Spleen (tissue), 11 donors: ENCODE data around the gene HHAT. TPM values are rescaled to one million over a fixed set of nuclear protein-coding genes. Genes with fewer than 3 reads are reported as not detected.

ENCODE experiments used
- DNase-seq: peaks from one replicate; pipeline ENCODE4 v3.0.0-alpha.2; 2020
- H3K27ac ChIP-seq, 8 donors: fragments of 200-600 bp; sonication (generic) in 7 of 8; 1 replicate in 4 of 8; 2 replicates in 4 of 8; pipeline versions ENCODE4 v1.5.0 to v1.8.0; 2016 to 2021; ENCODE audit warnings: inconsistent platforms in 4 of 8, mild to moderate bottlenecking in 4 of 8, moderate library complexity in 1 of 8
- H3K27me3 ChIP-seq, 7 donors: fragments of 200-600 bp; sonication (generic) in 6 of 7; replicated peaks in 1 of 7; 1 replicate in 4 of 7; 2 replicates in 3 of 7; pipeline versions ENCODE4 v1.5.0 to v1.8.0; 2016 to 2021; ENCODE audit warnings: inconsistent platforms in 3 of 7, mild to moderate bottlenecking in 1 of 7
- H3K36me3 ChIP-seq, 6 donors: fragments of 200-600 bp; sonication (generic) in 5 of 6; 1 replicate in 4 of 6; 2 replicates in 2 of 6; pipeline versions ENCODE4 v1.5.0 to v1.8.0; 2016 to 2021; ENCODE audit warnings: inconsistent platforms in 2 of 6
- H3K4me1 ChIP-seq, 6 donors: fragments of 200-600 bp; sonication (generic) in 5 of 6; 1 replicate in 3 of 6; 2 replicates in 3 of 6; pipeline versions ENCODE4 v1.5.0 to v1.8.0; 2016 to 2021; ENCODE audit warnings: inconsistent platforms in 3 of 6
- H3K4me3 ChIP-seq, 8 donors: fragments of 200-600 bp; sonication (generic) in 7 of 8; 1 replicate in 4 of 8; 2 replicates in 4 of 8; pipeline versions ENCODE4 v1.5.0 to v1.8.0; 2016 to 2021; ENCODE audit warnings: inconsistent platforms in 4 of 8, mild to moderate bottlenecking in 4 of 8, moderate library complexity in 2 of 8
- H3K9me3 ChIP-seq, 8 donors: fragments of 200-600 bp; sonication (generic) in 7 of 8; 1 replicate in 4 of 8; 2 replicates in 4 of 8; pipeline versions ENCODE4 v1.5.0 to v1.8.0; 2016 to 2021; ENCODE audit warnings: inconsistent platforms in 4 of 8
- CTCF ChIP-seq, 11 experiments: fragments of 200-600 bp in 7 of 11; fragments of 450-650 bp in 4 of 11; sonication (generic) in 4 of 11; IDR thresholded peaks in 8 of 11; conservative IDR thresholded peaks in 3 of 11; 1 replicate in 7 of 11; 2 replicates in 4 of 11; pipeline versions ENCODE4 v1.4.0 to v1.8.0; 2016 to 2021; ENCODE audit warnings: antibody characterized with exemption in 11 of 11, inconsistent platforms in 4 of 11, mild to moderate bottlenecking in 1 of 11
- POLR2A ChIP-seq, 3 donors: fragments of 450-650 bp; IDR thresholded peaks; one replicate each; pipeline ENCODE4 v1.5.1; 2017; ENCODE audit warnings: antibody characterized with exemption in 3 of 3, mild to moderate bottlenecking in 1 of 3
- POLR2AphosphoS5 ChIP-seq, 3 donors: sonication (generic); formaldehyde crosslinking; IDR thresholded peaks; one replicate each; pipeline ENCODE4 v1.5.1; 2017; ENCODE audit warnings: antibody characterized with exemption in 3 of 3
- WGBS, 5 donors: extraction: QIAGEN DNeasy Blood & Tissue Kit in 3 of 5; methylation state at CpG; one replicate each; pipeline versions ENCODE4 v1.1.5 to v1.1.7; 2013 to 2018; 5-methylcytosine and 5-hydroxymethylcytosine counted together
- intact Hi-C: fragments of 100-400 bp; cut with DNase I; formaldehyde crosslinking; loops from one replicate; pipeline ENCODE4 v1.15.0; 2023; ENCODE audit warnings: low total_unique reads
- polyA plus RNA-seq, 3 donors: library from polyadenylated mRNA; stranded (reverse); fragments of 200-250 nt; gene quantifications; one replicate each; pipeline ENCODE4 v1.2.1, GENCODE V29; 2013
- total RNA-seq, 7 donors: library from RNA; depleted of rRNA in 3 of 7; stranded (reverse); fragments of >200 nt in 3 of 7; fragmentation: NEBNext Ultra II Directional in 4 of 7; extraction: Animal tissue kit (Norgen Biotek cat#: 25700) in 4 of 7; gene quantifications; one replicate each; pipeline versions ENCODE4 v1.1.0 to v1.2.1, GENCODE V29; 2016 to 2021
- donor health status: healthy with polysubstance abuse.
- donor health status: DM: no; HTN: no; CAD: no; lungs with moderate emphysema.
- donor health status: DM: no; HTN: no; CAD: no.
- donor health status: Bipolar disorder and iron deficiency.
- donor health status: healthy.
- donor health status: DM: no; HTN: no; CAD: no.
- donor health status: DM: yes; HTN: yes; CAD: no.

HHAT gene
- total and polyA plus RNA-seq, 10 donors, result 1.3 to 8.8 (median 4.7) TPM

DNA sequence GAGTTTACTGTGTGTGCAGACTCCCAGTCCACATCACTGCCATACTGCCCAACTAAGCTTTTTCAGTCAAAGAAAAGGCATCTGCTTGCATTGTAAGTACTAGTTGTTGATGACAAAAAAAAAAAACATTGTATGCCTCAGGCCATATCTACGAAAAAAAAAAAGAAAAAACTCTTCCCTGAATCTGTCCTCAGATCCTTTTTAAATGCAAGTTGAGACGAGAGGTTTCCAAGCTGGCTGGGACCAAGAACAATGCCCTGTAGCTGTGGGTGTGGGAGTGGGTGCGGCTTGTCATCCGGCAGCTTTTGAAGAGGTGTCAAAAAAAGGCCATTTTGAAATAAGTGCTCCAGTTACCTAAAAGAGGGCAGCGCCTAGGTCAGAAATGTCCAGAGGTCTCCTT is 29.2 kb upstream of the HHAT start:
- Histone ChIP-seq H3K27ac (no peak overlapping the region), H3K4me3 (no peak overlapping the region), H3K9me3 (no peaks in the 10 kb centered on the region), H3K4me1 (no peaks in the 10 kb centered on the region), H3K27me3 (peaks cover 0 to 20% (median 0%) of the 10 kb centered on the region in 7 donors), H3K36me3 (no peaks in the 10 kb centered on the region)
- 56 to 66% (median 62%) methylated on average over 5 of the region's 5 CpGs for WGBS, 5 donors
- no peak for TF ChIP-seq POLR2AphosphoS5 (IDR thresholded peaks at IDR 0.05)
- no peak for TF ChIP-seq POLR2A (IDR thresholded peaks at IDR 0.05)
- TF ChIP-seq CTCF (IDR thresholded peaks at IDR 0.05 in 8 of 11, conservative IDR thresholded peaks at IDR 0.05 in 3 of 11), result no peak
- no peak for DNase-seq
- intact Hi-C loops, result no loop called here

GRCh38 chr1:210300923-210301614 is 27.6 kb upstream of the HHAT start:
- Histone ChIP-seq H3K36me3 (no peaks in the 10 kb centered on the region), H3K27me3 (peaks cover 0 to 16% (median 0%) of the 10 kb centered on the region in 7 donors), H3K4me3 (no peak overlapping the region), H3K9me3 (no peaks in the 10 kb centered on the region), H3K27ac (no peak overlapping the region), H3K4me1 (no peaks in the 10 kb centered on the region)
- WGBS, 5 donors, result 69 to 80% (median 79%) methylated on average over 5 of the region's 5 CpGs
- intact Hi-C loops, result no loop called here
- DNase-seq, result no peak
- TF ChIP-seq POLR2A (IDR thresholded peaks at IDR 0.05) (no peak), POLR2AphosphoS5 (IDR thresholded peaks at IDR 0.05) (no peak), CTCF (IDR thresholded peaks at IDR 0.05 in 8 of 11, conservative IDR thresholded peaks at IDR 0.05 in 3 of 11) (no peak)

DNA sequence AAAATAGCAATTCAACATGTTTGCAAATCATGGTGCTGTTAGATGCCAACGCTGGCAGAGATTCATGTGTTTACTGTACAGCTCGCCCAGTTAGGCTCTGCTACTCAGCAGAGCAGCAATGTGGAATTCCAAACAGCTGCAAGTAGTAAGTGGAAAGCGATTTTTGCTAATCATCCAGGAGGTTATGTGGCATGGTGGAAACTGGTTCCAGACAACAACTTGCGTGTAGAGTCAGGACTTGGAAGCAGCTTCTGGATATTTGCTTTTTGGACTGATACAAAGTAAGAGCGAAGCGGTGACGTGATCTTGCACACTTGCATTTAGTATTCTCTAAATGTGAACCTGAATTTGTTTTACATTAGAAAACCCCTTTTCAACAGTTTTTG is 27.1 kb upstream of the HHAT start:
- H3K4me3 ChIP-seq, result no peak overlapping the region
- no peaks in the 10 kb centered on the region for H3K9me3 ChIP-seq
- H3K36me3 ChIP-seq, result no peaks in the 10 kb centered on the region
- H3K27ac ChIP-seq, result no peak overlapping the region
- 76 to 89% (median 80%) methylated on average over 7 of the region's 7 CpGs for WGBS, 5 donors
- TF ChIP-seq CTCF (IDR thresholded peaks at IDR 0.05 in 8 of 11, conservative IDR thresholded peaks at IDR 0.05 in 3 of 11) (no peak), POLR2A (IDR thresholded peaks at IDR 0.05) (no peak), POLR2AphosphoS5 (IDR thresholded peaks at IDR 0.05) (no peak)
- H3K27me3 ChIP-seq, result peaks cover 0 to 16% (median 0%) of the 10 kb centered on the region in 7 donors
- DNase-seq, result no peak
- intact Hi-C loops, result no loop called here
- H3K4me1 ChIP-seq, result no peaks in the 10 kb centered on the region

GRCh38 chr1:210302501-210302900 is 26.2 kb upstream of the HHAT start:
- no peak for DNase-seq
- WGBS, 5 donors, result 85 to 92% (median 88%) methylated on average over 10 of the region's 10 CpGs
- H3K9me3 ChIP-seq, result no peaks in the 10 kb centered on the region
- intact Hi-C loops, result no loop called here
- TF ChIP-seq POLR2AphosphoS5 (IDR thresholded peaks at IDR 0.05), result no peak
- no peak for TF ChIP-seq CTCF (IDR thresholded peaks at IDR 0.05 in 8 of 11, conservative IDR thresholded peaks at IDR 0.05 in 3 of 11)
- TF ChIP-seq POLR2A (IDR thresholded peaks at IDR 0.05), result no peak
- no peak overlapping the region for H3K4me3 ChIP-seq
- H3K27ac ChIP-seq, result no peak overlapping the region
- H3K4me1 ChIP-seq, result no peaks in the 10 kb centered on the region
- H3K36me3 ChIP-seq, result no peaks in the 10 kb centered on the region
- peaks cover 0 to 13% (median 0%) of the 10 kb centered on the region in 7 donors for H3K27me3 ChIP-seq
